ENCODE data around the gene MCF2L. TPM values are rescaled to one million over a fixed set of nuclear protein-coding genes. Genes with fewer than 3 reads are reported as not detected.

The MCF2L gene
- polyA plus RNA-seq, 2 of the 4 experiments (the other 2 are of a cell fraction), result 0.36 to 0.92 TPM

DNA sequence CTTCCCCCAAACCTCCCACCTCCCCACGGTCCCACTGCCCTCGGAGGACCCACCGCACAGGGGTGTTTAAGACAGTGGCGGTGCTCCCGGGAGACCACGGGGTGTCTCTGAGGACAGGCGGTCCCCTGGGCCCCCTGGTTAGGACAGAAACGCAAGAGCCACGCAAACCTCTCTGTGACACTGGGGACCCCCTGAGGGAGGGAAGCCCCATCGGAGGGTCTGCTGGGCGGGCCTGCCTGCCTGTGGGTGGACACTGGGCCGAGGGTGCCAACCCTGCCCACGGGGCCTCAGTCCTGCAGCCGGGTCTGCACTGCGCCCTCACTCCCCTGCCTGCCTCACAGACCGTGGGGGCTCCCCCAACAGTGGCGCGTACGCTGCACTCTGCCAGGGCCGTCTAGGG, 17.5 kb downstream of the MCF2L start:
- FAIRE-seq, result no peak
- ATAC-seq, result no peak
- no peak for DNase-seq (ENCODE audit: low read depth in 1 of 2, low spot score in 1 of 2)
- Histone ChIP-seq H3K4me3 (no peak overlapping the region), H3K4me1 (no peaks in the 10 kb centered on the region), H3K9me3 (no peaks in the 10 kb centered on the region), H3K27ac (no peak overlapping the region), H3K4me2 (no peak overlapping the region)
- 65% methylated on average over 10 of the region's 20 CpGs for WGBS (ENCODE audit: missing lambda C conversion rate)
- CTCF ChIA-PET, result interaction anchor here (1.3 kb wide), 1 partner anchor 17 kb away, joined by 3 read pairs; the partner anchor contains the start of gene MCF2L
- POLR2A ChIA-PET, result no interaction called here
- TF ChIP-seq, protein P1, sequence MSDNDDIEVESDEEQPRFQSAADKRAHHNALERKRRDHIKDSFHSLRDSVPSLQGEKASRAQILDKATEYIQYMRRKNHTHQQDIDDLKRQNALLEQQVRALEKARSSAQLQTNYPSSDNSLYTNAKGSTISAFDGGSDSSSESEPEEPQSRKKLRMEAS (IDR thresholded peaks at IDR 0.05), result no peak
- TF ChIP-seq, protein P2, sequence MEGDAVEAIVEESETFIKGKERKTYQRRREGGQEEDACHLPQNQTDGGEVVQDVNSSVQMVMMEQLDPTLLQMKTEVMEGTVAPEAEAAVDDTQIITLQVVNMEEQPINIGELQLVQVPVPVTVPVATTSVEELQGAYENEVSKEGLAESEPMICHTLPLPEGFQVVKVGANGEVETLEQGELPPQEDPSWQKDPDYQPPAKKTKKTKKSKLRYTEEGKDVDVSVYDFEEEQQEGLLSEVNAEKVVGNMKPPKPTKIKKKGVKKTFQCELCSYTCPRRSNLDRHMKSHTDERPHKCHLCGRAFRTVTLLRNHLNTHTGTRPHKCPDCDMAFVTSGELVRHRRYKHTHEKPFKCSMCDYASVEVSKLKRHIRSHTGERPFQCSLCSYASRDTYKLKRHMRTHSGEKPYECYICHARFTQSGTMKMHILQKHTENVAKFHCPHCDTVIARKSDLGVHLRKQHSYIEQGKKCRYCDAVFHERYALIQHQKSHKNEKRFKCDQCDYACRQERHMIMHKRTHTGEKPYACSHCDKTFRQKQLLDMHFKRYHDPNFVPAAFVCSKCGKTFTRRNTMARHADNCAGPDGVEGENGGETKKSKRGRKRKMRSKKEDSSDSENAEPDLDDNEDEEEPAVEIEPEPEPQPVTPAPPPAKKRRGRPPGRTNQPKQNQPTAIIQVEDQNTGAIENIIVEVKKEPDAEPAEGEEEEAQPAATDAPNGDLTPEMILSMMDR (IDR thresholded peaks at IDR 0.05), result no peak
- TF ChIP-seq NR3C1 (IDR thresholded peaks at IDR 0.05) (no peak), ZFP36 (IDR thresholded peaks at IDR 0.05; ENCODE audit: borderline replicate concordance, partially characterized antibody) (no peak), RARB (CRISPR knock-in tag; IDR thresholded peaks at IDR 0.05) (no peak), ESRRA (IDR thresholded peaks at IDR 0.05; ENCODE audit: borderline replicate concordance, low read length) (no peak), JUNB (IDR thresholded peaks at IDR 0.05) (no peak), BHLHE40 (IDR thresholded peaks at IDR 0.05; ENCODE audit: low read depth, low read length) (no peak)
- TF ChIP-seq, protein P3, sequence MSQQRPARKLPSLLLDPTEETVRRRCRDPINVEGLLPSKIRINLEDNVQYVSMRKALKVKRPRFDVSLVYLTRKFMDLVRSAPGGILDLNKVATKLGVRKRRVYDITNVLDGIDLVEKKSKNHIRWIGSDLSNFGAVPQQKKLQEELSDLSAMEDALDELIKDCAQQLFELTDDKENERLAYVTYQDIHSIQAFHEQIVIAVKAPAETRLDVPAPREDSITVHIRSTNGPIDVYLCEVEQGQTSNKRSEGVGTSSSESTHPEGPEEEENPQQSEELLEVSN (IDR thresholded peaks at IDR 0.05; ENCODE audit: borderline replicate concordance, low read depth), result no peak
- TF ChIP-seq, protein P4, sequence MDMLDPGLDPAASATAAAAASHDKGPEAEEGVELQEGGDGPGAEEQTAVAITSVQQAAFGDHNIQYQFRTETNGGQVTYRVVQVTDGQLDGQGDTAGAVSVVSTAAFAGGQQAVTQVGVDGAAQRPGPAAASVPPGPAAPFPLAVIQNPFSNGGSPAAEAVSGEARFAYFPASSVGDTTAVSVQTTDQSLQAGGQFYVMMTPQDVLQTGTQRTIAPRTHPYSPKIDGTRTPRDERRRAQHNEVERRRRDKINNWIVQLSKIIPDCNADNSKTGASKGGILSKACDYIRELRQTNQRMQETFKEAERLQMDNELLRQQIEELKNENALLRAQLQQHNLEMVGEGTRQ (IDR thresholded peaks at IDR 0.05), result no peak

DNA sequence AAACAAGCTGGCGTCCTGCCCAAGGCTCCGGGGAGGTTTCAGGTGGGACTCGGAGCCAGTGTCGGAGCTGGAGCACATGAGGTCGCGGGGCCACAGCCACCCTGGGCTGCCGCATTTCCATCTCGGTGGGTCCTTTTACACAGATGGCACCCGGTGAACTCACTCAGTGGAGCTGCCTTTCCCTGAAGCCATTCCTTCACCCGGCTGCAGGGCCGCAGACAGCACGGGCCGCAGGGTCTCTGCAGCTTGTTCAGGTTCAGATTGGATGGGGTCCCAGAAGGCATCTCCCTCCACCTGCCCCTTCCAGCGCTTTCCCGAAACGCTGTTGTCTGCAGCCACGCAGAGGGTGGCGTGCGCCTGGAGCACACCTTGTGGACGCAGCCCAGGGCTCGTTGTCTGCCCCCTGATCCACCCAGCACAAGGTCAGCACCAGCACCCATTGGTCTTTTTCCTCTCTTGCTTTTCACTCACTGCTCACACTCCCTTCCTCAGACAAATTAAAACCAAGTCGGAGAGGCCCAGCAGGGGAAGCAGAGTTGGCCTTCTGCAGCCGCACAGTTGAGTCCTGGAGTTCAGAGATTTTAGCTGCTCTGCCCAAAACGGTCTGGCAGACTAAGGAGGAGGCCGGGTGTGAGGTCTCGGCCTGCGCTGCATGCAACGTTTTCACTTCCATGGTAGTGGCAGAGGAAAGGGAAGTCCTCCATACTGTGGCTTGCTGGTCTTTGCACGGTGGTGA, 18.1 kb downstream of the MCF2L start:
- ChIA-PET CTCF (no interaction called here), POLR2A (no interaction called here)
- H3K4me1 ChIP-seq, result no peaks in the 10 kb centered on the region
- 68% methylated on average over 26 of the region's 29 CpGs for WGBS (ENCODE audit: missing lambda C conversion rate)
- H3K4me2 ChIP-seq, result no peak overlapping the region
- no peak overlapping the region for H3K27ac ChIP-seq
- no peaks in the 10 kb centered on the region for H3K9me3 ChIP-seq
- ATAC-seq (no peak), FAIRE-seq (no peak), DNase-seq (ENCODE audit: low read depth in 1 of 2, low spot score in 1 of 2) (no peak)
- no peak overlapping the region for H3K4me3 ChIP-seq
- no peak for TF ChIP-seq JUN (IDR thresholded peaks at IDR 0.05)
- TF ChIP-seq, protein P5, sequence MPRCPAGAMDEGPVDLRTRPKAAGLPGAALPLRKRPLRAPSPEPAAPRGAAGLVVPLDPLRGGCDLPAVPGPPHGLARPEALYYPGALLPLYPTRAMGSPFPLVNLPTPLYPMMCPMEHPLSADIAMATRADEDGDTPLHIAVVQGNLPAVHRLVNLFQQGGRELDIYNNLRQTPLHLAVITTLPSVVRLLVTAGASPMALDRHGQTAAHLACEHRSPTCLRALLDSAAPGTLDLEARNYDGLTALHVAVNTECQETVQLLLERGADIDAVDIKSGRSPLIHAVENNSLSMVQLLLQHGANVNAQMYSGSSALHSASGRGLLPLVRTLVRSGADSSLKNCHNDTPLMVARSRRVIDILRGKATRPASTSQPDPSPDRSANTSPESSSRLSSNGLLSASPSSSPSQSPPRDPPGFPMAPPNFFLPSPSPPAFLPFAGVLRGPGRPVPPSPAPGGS (IDR thresholded peaks at IDR 0.05), result no peak
- TF ChIP-seq NFE2L2 (conservative IDR thresholded peaks at IDR 0.05; ENCODE audit: low read length), result no peak
- TF ChIP-seq CEBPB (IDR thresholded peaks at IDR 0.05), result no peak
- TF ChIP-seq EHMT2 (IDR thresholded peaks at IDR 0.05; ENCODE audit: low read depth), result no peak
- TF ChIP-seq FOSL2 (IDR thresholded peaks at IDR 0.05), result no peak
- TF ChIP-seq FOSL2 (CRISPR knock-in tag; IDR thresholded peaks at IDR 0.05), result no peak
- no peak for TF ChIP-seq RNF2 (IDR thresholded peaks at IDR 0.05; ENCODE audit: borderline replicate concordance, low read depth)
- no peak for TF ChIP-seq CBX2 (IDR thresholded peaks at IDR 0.05; ENCODE audit: borderline replicate concordance, low read depth)
- no peak for TF ChIP-seq CBX8 (IDR thresholded peaks at IDR 0.05)
- TF ChIP-seq, protein P1 (IDR thresholded peaks at IDR 0.05), result no peak
- TF ChIP-seq EP300 (IDR thresholded peaks at IDR 0.05), result no peak
- TF ChIP-seq SMC3 (IDR thresholded peaks at IDR 0.05), result no peak
- TF ChIP-seq, protein P3 (IDR thresholded peaks at IDR 0.05; ENCODE audit: borderline replicate concordance, low read depth), result no peak
- no peak for TF ChIP-seq FOXS1 (CRISPR knock-in tag; IDR thresholded peaks at IDR 0.05)
- TF ChIP-seq HOXA7 (CRISPR knock-in tag; IDR thresholded peaks at IDR 0.05), result no peak

Data from A549 (cell line).